ENCODE data around the gene FNDC3B. TPM values are rescaled to one million over a fixed set of nuclear protein-coding genes. Genes with fewer than 3 reads are reported as not detected.

FNDC3B gene
- total and polyA plus RNA-seq, 2 of the 8 experiments (the other 6 are each of a cell fraction or from before 2014, with no cell fraction given) = 14.1 to 44.4 TPM

GRCh38 chr3:172092658-172093057, 53.3 kb downstream of the FNDC3B start:
- H2BK12ac ChIP-seq (ENCODE audit: low read depth, low read length) = no peak overlapping the region
- H2BK120ac ChIP-seq (replicated peaks; ENCODE audit: low read depth, low read length) = no peak overlapping the region
- H3K4me1 ChIP-seq (replicated peaks in 1 of 4; ENCODE audit: control insufficient read depth in 3 of 4, insufficient read depth in 4 of 4, low read length in 3 of 4) = peaks cover 0 to 7% (median 4%) of the 10 kb centered on the region in 4 experiments; a peak in 3 of 7 replicates
- no peak overlapping the region for H3K4me2 ChIP-seq (ENCODE audit: insufficient read depth in 1 of 2, low read depth in 2 of 2, low read length in 2 of 2)
- no peak overlapping the region for H3K14ac ChIP-seq (ENCODE audit: insufficient read length)
- POLR2A ChIA-PET (ENCODE audit: partially characterized antibody) = interaction anchor here (1.1 kb wide), 1 partner anchor 13 kb away, joined by 3 read pairs; no protein-coding TSS in a partner anchor
- H3K9ac ChIP-seq (replicated peaks in 1 of 4; ENCODE audit: extremely low read depth in 1 of 4, low read depth in 3 of 4, low read length in 3 of 4) = no peak overlapping the region
- no peaks in the 10 kb centered on the region for H3K36me3 ChIP-seq (ENCODE audit: control insufficient read depth in 2 of 4, insufficient read depth in 4 of 4, low read length in 3 of 4)
- H3K27ac ChIP-seq (ENCODE audit: low read depth, low read length) = no peak overlapping the region
- no peak overlapping the region for H3K4me3 ChIP-seq (ENCODE audit: extremely low read depth in 1 of 4, insufficient read depth in 2 of 4, low read depth in 3 of 4, low read length in 4 of 4)
- no peak overlapping the region for H2BK15ac ChIP-seq (ENCODE audit: low read length)
- FAIRE-seq (no peak), DNase-seq (ENCODE audit: low read depth in 1 of 2, low spot score in 2 of 2) (no peak)
- H2AFZ ChIP-seq (ENCODE audit: low read length) = no peak overlapping the region
- peaks cover 0 to 2% of the 10 kb centered on the region in 2 experiments for H4K20me1 ChIP-seq (replicated peaks in 1 of 2; ENCODE audit: control insufficient read depth in 1 of 2, insufficient read depth in 2 of 2, low read length in 2 of 2)
- CTCF ChIA-PET (ENCODE audit: partially characterized antibody) = interaction anchor here (1.2 to 1.7 kb wide), 2 partner anchors 12 to 57 kb away, joined by 3 to 4 read pairs; no protein-coding TSS in a partner anchor
- H2AK5ac ChIP-seq (ENCODE audit: low read depth, low read length) = no peak overlapping the region
- H3K79me2 ChIP-seq (ENCODE audit: control insufficient read depth in 1 of 2, insufficient read depth in 2 of 2, low read length in 2 of 2) = peaks cover 0 to 92% of the 10 kb centered on the region in 2 experiments; a peak in 2 of 4 replicates
- H4K5ac ChIP-seq (ENCODE audit: insufficient read length, low read depth, low read length) = no peak overlapping the region
- H3K23me2 ChIP-seq (ENCODE audit: low read depth, low read length) = no peaks in the 10 kb centered on the region; the same call in 1 of the 2 replicates
- H4K8ac ChIP-seq (ENCODE audit: extremely low read depth, insufficient read depth, low read length) = no peak overlapping the region
- no peaks in the 10 kb centered on the region for H3K27me3 ChIP-seq (replicated peaks in 1 of 4; ENCODE audit: control insufficient read depth in 3 of 4, extremely low read depth in 1 of 4, insufficient read depth in 3 of 4, low read length in 3 of 4)
- no peak overlapping the region for H2BK20ac ChIP-seq (ENCODE audit: low read length)
- H4K91ac ChIP-seq (replicated peaks; ENCODE audit: insufficient read length, low read length) = no peak overlapping the region
- H3K23ac ChIP-seq (ENCODE audit: insufficient read length) = no peak overlapping the region
- H3K79me1 ChIP-seq (ENCODE audit: low read depth, low read length) = no peaks in the 10 kb centered on the region; the same call in none of the 2 replicates
- no peaks in the 10 kb centered on the region for H3K9me3 ChIP-seq (ENCODE audit: insufficient read depth in 2 of 2, low read depth in 1 of 2, low read length in 1 of 2)
- WGBS, 2 experiments (ENCODE audit: extremely low coverage in 1 of 2, insufficient coverage in 1 of 2, insufficient read length in 1 of 2, insufficient replicate concordance in 2 of 2, low coverage in 1 of 2, low lambda C conversion rate in 2 of 2, missing lambda C conversion rate in 1 of 2) = 90% methylated on average over 5 of the region's 5 CpGs; no CpG with 5 or more reads in 1 of the 2 experiments
- no peak overlapping the region for H3K18ac ChIP-seq (ENCODE audit: extremely low read depth, low read length)
- no peak overlapping the region for H3K56ac ChIP-seq (replicated peaks; ENCODE audit: insufficient read length, low read depth, low read length)
- no peak overlapping the region for H3K4ac ChIP-seq (replicated peaks; ENCODE audit: insufficient read length, low read depth, low read length)
- H2BK5ac ChIP-seq (ENCODE audit: low read depth, low read length) = no peak overlapping the region
- no peak for TF ChIP-seq GABPA (IDR thresholded peaks at IDR 0.05; ENCODE audit: borderline replicate concordance, insufficient read depth, low read length)
- no peak for TF ChIP-seq CHD1 (IDR thresholded peaks at IDR 0.05; ENCODE audit: low read depth, low read length)
- no peak for TF ChIP-seq CHD2 (IDR thresholded peaks at IDR 0.05; ENCODE audit: low read length)
- no peak for TF ChIP-seq POU5F1 (IDR thresholded peaks at IDR 0.05; ENCODE audit: low read depth, low read length)
- no peak for TF ChIP-seq SP4 (IDR thresholded peaks at IDR 0.05; ENCODE audit: low read length)
- TF ChIP-seq POLR2A (IDR thresholded peaks at IDR 0.05; ENCODE audit: control extremely low read depth in 1 of 2, low read depth in 2 of 2, low read length in 2 of 2) = no peak
- TF ChIP-seq EP300 (IDR thresholded peaks at IDR 0.05; ENCODE audit: borderline replicate concordance in 1 of 2, low read depth in 2 of 2, low read length in 2 of 2) = no peak
- TF ChIP-seq SRF (IDR thresholded peaks at IDR 0.05; ENCODE audit: low read depth, low read length) = no peak
- TF ChIP-seq CEBPB (IDR thresholded peaks at IDR 0.05; ENCODE audit: low read depth, low read length) = no peak
- TF ChIP-seq NANOG (IDR thresholded peaks at IDR 0.05; ENCODE audit: insufficient read depth, low read depth, low read length, poor library complexity, severe bottlenecking) = no peak
- TF ChIP-seq NRF1 (IDR thresholded peaks at IDR 0.05; ENCODE audit: low read depth, low read length) = no peak
- TF ChIP-seq, protein P1, sequence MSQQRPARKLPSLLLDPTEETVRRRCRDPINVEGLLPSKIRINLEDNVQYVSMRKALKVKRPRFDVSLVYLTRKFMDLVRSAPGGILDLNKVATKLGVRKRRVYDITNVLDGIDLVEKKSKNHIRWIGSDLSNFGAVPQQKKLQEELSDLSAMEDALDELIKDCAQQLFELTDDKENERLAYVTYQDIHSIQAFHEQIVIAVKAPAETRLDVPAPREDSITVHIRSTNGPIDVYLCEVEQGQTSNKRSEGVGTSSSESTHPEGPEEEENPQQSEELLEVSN (IDR thresholded peaks at IDR 0.05) = no peak
- no peak for TF ChIP-seq MAFK (IDR thresholded peaks at IDR 0.05; ENCODE audit: low read depth, low read length)
- no peak for TF ChIP-seq SP1 (IDR thresholded peaks at IDR 0.05; ENCODE audit: low read depth, low read length)
- TF ChIP-seq POLR2AphosphoS5 (IDR thresholded peaks at IDR 0.05; ENCODE audit: low read depth, low read length) = no peak
